GM19452 (cell line): ENCODE data around the gene ATP8A1.

Experiments
- ATAC-seq: cut with Tn5 transposase; IDR thresholded peaks from one replicate; pipeline ENCODE4 v1.9.1; 2021; ENCODE audit not compliant: unreplicated experiment

The ATP8A1 gene

DNA sequence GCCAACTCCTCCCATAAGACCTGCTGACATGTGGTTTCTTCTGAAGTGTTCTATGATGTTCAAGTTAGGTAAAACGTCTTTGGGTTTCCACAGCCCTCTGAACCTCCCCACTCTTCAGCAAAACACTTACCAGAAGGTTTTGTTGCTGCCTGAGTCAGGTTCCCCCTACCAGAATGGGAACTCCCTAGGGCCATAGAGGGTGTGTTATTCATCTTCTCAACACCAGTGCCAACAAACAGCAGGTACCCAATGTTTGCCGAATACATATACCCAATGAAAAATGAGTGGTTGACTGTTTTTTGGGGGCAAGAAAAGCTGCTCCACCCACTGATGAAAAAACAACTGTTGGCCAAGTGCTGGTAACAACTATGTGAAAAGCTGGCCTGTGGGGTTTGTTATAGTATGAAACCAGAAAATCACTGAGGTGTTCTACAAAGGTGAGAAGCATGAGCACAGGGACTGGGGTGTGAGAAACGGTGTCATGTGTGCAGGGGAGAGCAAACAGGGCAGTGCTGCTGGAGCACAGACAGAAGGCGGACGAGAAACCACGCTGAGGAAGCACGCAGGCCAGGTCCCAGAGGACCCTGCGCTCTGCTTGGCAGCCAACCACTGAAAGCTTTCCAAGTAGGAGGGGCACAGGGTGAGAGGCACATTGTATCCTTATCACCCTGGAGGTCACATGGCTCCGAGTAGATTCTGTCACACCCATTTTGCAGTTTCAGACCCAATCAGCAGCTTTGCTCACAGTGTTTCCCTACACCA lies 28.8 kb downstream of the ATP8A1 start:
- ATAC-seq, result peak; percentile 94

GRCh38 chr4:42626629-42627146 lies 30.2 kb downstream of the ATP8A1 start:
- no peak for ATAC-seq

GRCh38 chr4:42625329-42625728 lies 31.6 kb downstream of the ATP8A1 start:
- no peak for ATAC-seq

GRCh38 chr4:42624551-42624950 lies 32.4 kb downstream of the ATP8A1 start:
- no peak for ATAC-seq

DNA sequence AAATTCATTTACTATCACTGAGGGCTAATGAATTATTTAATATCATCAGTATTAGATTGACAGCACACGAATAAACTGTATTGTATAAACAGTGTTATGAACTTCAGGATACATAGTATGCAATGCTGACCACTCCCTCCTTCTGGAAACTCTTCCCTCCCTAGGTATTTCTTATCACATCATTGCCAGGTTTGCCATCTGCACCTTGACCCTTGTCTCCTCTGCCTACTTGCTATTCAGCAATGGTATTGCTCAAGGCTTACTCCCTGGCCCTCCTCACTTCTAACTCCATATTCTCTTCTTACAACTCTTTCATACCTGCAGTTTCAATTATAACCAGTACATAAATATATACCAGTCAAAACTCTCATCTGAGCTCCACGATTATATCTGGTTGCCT lies 38.9 kb downstream of the ATP8A1 start:
- no peak for ATAC-seq

- ATAC-seq, result no peak
Measured at GRCh38 chr4:42617030-42617429, 39.9 kb downstream of the ATP8A1 start.

GRCh38 chr4:42616572-42616971 lies 40.3 kb downstream of the ATP8A1 start:
- ATAC-seq, result no peak

DNA sequence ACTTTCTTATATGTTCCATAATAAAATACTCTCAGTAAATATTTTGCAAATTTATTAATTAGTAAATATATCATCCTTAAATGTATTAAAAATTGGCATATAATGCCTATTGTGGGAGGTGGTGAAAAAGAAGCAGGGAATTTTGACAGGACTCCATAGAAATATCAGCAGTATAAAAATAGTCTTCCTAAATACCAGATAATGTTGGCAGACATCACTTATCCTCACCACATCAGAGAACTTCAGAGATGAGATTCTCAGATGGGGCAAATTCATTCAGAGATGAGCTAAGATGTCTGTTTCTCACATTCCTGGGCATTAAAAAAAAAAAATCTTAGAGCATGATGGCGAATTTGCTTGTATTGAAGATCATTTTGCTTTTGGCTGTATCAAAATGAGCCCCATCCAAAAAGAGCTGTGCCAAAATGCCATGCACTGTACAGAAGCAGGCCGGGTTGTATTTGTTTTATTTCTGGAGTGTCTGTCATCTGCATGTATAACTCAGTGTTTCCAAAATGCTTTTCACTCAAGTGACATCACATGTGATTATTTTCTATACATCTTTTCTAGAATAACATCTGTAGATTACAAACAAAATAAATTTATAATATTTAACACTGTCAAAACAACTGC lies 41.7 kb downstream of the ATP8A1 start:
- ATAC-seq, result no peak

- no peak for ATAC-seq
Measured at GRCh38 chr4:42612898-42613297, 44.0 kb downstream of the ATP8A1 start.

DNA sequence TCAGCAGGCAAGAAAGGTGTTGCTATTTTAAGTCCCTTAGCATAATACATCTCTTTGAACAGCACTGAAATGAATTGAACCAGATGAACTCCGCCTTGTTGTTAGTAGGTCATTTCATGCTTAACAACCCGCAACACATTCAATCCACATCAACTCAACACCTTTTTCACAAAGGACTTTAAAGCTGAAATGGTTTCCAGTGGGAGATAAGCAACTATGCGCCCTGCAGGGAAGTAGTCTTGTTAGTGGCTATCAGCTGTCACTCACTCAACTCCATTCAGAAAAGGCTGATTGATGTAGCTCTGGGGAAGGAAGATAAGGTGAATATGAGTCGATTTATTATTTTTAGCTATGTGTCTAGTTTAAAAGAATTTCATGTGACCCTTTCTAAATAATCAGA lies 46.0 kb downstream of the ATP8A1 start:
- no peak for ATAC-seq

DNA sequence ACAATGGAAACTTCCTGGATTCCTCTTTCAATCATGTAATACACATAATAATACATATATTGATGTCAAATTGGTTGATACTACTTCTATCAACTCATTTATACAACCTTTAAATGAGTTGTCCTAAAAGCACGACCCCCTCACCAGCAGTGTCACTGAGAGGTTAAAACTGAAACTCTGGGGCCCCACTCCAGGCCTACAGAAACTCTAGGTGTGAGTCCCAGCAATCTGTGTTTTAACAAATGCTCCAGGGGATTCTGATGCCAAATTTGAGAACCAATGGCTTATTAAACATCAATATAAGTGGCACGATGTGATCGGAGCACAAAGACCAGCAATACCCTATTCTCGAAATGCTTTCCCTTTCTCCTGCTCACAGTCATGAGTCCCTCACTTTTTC lies 47.9 kb downstream of the ATP8A1 start:
- no peak for ATAC-seq

- no peak for ATAC-seq
Measured at GRCh38 chr4:42608551-42608950, 48.4 kb downstream of the ATP8A1 start.

GRCh38 chr4:42607011-42607726 lies 49.7 kb downstream of the ATP8A1 start:
- ATAC-seq, result no peak

DNA sequence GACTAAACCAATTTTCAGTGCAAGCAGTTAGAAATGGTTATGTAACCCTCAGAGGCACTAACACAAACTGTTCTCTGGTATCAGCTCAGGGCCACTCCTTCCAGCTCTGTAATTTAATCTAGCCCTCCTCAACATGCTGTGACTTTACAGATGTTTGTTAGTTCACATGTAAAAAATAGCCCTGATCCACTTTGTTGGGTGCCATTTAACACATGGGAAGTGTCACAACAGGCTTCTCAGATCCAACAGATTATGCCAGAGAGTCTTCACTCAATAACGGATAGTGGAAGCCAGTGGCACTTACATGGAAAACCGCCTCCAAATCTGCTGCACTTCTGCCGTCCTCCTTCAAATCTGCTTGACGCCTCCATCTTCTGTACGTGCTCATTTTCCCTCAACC lies 51.6 kb downstream of the ATP8A1 start:
- ATAC-seq, result no peak

DNA sequence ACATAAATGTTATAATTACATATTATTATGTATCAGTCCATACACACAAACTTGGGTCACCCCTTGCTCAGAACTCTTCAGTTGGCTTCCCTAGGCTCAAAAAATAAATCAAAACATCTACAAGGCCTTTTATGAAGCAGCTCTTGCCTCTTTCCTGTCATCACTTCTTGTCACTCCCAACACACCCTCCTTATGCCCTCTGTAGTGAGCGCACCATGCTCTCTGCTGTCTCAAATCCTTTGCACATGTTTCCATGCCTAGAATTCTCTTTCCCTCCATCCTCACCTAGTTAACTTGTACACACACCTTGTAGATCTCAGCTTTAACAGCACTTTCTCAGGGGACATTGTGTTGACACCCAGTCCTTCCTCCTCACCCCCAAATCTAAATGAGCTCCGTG lies 53.0 kb downstream of the ATP8A1 start:
- ATAC-seq, result no peak

DNA sequence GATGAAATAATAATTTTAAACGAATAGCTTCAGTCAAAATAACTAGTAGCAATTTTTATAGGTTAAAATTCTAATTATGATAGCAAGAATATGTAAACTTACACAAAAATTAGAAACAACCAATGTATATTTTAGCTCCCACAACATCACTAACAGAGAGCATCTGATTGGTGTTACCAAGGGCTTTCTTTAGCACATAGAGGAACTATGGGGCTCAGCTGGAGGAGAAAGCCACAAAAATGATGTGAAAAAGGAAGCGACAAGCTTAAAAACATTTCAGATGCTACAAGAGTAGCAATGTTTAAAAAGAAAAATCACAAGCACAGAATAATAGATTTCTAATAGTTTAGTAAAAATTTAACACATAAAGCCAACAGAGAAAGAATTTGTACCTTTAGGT lies 56.3 kb downstream of the ATP8A1 start:
- ATAC-seq, result no peak

DNA sequence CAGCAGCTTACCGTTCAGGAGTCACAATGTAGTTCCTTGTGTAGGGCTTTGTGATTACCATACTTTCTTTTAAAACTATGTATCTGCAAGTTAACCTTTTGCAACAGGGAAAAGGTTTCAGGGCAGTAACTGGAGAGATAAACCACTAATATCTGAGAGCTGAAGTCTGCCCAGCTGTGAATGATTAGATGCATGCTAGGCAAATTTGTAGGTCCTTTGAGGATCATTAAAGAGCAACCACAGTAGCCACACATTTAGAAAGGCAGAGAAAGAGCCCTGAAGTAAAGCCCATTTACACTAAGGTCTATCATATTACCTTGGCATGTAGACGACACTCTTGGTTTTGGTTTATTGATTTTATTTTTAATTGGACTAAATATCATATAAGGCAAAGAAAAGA lies 60.0 kb downstream of the ATP8A1 start:
- peak; percentile 87 for ATAC-seq

GRCh38 chr4:42594888-42595287 lies 62.0 kb downstream of the ATP8A1 start:
- no peak for ATAC-seq

DNA sequence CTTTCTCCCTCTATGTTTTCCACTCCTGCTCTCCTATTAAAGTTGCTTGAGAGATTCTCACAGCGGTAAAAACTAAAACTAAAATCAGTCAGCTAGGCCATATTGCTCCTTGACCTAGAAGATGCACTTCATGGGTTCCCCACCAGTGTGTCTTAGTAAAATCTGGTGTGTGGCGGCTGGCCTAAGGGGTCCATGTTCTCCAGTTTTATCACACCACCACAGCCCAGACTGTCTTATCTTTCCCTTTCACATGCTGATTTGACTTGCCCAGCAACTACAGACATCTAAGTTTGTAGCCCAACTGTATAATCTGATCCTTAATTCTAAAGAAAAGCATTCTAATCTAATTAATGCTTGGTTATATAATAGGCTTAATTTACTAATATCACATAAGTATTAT lies 68.0 kb downstream of the ATP8A1 start:
- ATAC-seq, result no peak

DNA sequence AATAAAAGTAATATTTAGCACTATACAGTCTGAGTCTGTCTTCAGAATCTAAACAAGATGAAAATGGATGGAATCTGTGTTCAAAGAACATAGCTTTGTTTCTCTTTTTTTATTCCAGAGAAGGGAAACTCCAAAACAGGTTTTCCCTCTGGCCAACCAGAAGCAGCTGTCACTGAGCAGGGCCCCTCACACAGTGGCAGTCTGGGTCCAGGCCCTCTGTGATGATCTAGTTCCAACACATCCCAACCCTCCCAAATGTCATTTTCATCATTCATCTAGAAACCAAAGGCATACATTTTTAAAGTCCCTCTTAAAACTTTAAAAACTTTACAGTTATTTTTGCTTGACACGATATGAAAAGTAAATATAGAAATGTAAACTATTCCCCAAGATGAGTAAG lies 70.1 kb downstream of the ATP8A1 start:
- no peak for ATAC-seq

DNA sequence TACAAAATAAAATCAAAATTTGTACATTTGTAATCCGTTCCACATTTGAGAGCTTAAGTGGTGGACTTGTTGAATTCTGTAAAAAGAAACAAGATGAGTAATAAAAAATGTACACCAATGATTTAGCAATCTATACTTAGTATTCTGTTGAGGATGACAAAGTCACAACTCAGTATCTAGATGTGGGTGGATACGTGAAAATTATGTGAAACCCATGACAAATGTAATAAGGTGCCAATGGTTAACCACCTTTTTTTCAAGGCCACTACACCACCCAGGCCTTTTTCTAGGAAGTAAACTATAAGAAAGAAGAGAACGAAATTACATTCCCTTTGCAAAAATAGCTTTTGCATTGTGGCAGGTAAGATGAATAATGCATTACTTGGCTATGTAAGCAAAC lies 77.0 kb downstream of the ATP8A1 start:
- no peak for ATAC-seq

- no peak for ATAC-seq
Measured at GRCh38 chr4:42578187-42578586, 78.7 kb downstream of the ATP8A1 start.
